ENCODE measurements around the gene ZBTB7A.

GRCh38 chr19:4064149-4064495, 2.6 kb downstream of the ZBTB7A start:
- TF ChIP-seq CTCF (IDR thresholded peaks at IDR 0.05), result no peak
- TF ChIP-seq POLR2AphosphoS5 (IDR thresholded peaks at IDR 0.05), result no peak
